OCI-LY1 (cell line): ENCODE results near the gene NUMBL.

Experiments used
- H2AFZ ChIP-seq: fragments of 200-600 bp; sonication (generic), shearing (Covaris generic); 2 replicates; pipeline ENCODE4 v1.6.0; 2014; ENCODE audit warnings: antibody characterized with exemption, mild to moderate bottlenecking, low read length
- H3F3A ChIP-seq: fragments of 200-600 bp; sonication (generic), shearing (Covaris generic); 2 replicates; pipeline ENCODE4 v1.6.0; 2014; ENCODE audit warnings: mild to moderate bottlenecking, antibody characterized with exemption, low read length, moderate library complexity; ENCODE audit not compliant: insufficient read depth
- H3K27ac ChIP-seq: fragments of 200-600 bp; sonication (generic); 2 replicates; pipeline ENCODE4 v1.5.1; 2014; ENCODE audit warnings: low read length, mixed run types, mild to moderate bottlenecking, low read depth; ENCODE audit not compliant: poor library complexity, severe bottlenecking
- H3K27me3 ChIP-seq: fragments of 200-600 bp; sonication (generic); 2 replicates; pipeline ENCODE4 v1.6.0; 2014; ENCODE audit warnings: antibody characterized with exemption, mild to moderate bottlenecking, low read length, moderate library complexity; ENCODE audit not compliant: insufficient read depth
- H3K36me3 ChIP-seq: fragments of 200-600 bp; sonication (generic); 2 replicates; pipeline ENCODE4 v1.6.1; 2014; ENCODE audit warnings: mild to moderate bottlenecking, antibody characterized with exemption, low read length, moderate library complexity, mixed read lengths; ENCODE audit not compliant: insufficient read depth
- H3K4me1 ChIP-seq: fragments of 200-600 bp; sonication (generic); 2 replicates; pipeline ENCODE4 v1.5.1; 2014; ENCODE audit warnings: mild to moderate bottlenecking, low read length, moderate library complexity; ENCODE audit not compliant: insufficient read depth, severe bottlenecking
- H3K4me2 ChIP-seq: fragments of 200-600 bp; sonication (generic), shearing (Covaris generic); 2 replicates; pipeline ENCODE4 v1.6.1; 2014; ENCODE audit warnings: low read length
- H3K4me3 ChIP-seq: fragments of 200-600 bp; sonication (generic); 2 replicates; pipeline ENCODE4 v1.5.1; 2014; ENCODE audit warnings: low read length, low read depth, mild to moderate bottlenecking, mixed read lengths; ENCODE audit not compliant: poor library complexity, severe bottlenecking
- H3K79me2 ChIP-seq: fragments of 200-600 bp; shearing (Covaris generic); 2 replicates; pipeline ENCODE4 v1.6.1; 2016; ENCODE audit warnings: mixed run types, low read length, mixed read lengths; ENCODE audit not compliant: insufficient read depth
- H3K9ac ChIP-seq: fragments of 200-600 bp; sonication (generic), shearing (Covaris generic); 2 replicates; pipeline ENCODE4 v1.6.1; 2014; ENCODE audit warnings: mild to moderate bottlenecking, low read length, mixed read lengths
- H3K9me2 ChIP-seq: fragments of 200-600 bp; sonication (generic), shearing (Covaris generic); 2 replicates; pipeline ENCODE4 v1.6.1; 2014; ENCODE audit warnings: low read depth, mild to moderate bottlenecking, low read length, mixed read lengths
- H3K9me3 ChIP-seq: fragments of 200-600 bp; shearing (Covaris generic); 2 replicates; pipeline ENCODE4 v1.6.1; 2014; ENCODE audit warnings: low read length, mixed read lengths
- H4K20me1 ChIP-seq: fragments of 200-600 bp; sonication (generic), shearing (Covaris generic); 2 replicates; pipeline ENCODE4 v1.6.0; 2016; ENCODE audit warnings: mild to moderate bottlenecking, low read length; ENCODE audit not compliant: insufficient read depth
- CTCF ChIP-seq: fragments of 200-600 bp; sonication (generic), shearing (Covaris generic); IDR thresholded peaks from 2 replicates; pipeline ENCODE4 v1.5.1; 2017; ENCODE audit warnings: mild to moderate bottlenecking, antibody characterized with exemption, low read length, moderate library complexity, mixed read lengths
- EZH2 ChIP-seq: fragments of 200-600 bp; sonication (generic), shearing (Covaris generic); IDR thresholded peaks from 2 replicates; pipeline ENCODE4 v1.8.0; 2017; ENCODE audit warnings: borderline replicate concordance, mixed run types, mild to moderate bottlenecking, antibody characterized with exemption, low read length, moderate library complexity, mixed read lengths

The NUMBL gene

GRCh38 chr19:40623403-40624251 lies 66.8 kb downstream of the NUMBL start:
- Histone ChIP-seq H3K9ac (no peak overlapping the region), H3K4me2 (no peak overlapping the region), H3K4me1 (no peaks in the 10 kb centered on the region)

GRCh38 chr19:40622773-40623075 lies 67.7 kb downstream of the NUMBL start:
- no peaks in the 10 kb centered on the region for H3K79me2 ChIP-seq

More at GRCh38 chr19:40623403-40624251, 66.8 kb downstream of the NUMBL start:
- Histone ChIP-seq H3K27me3 (no peaks in the 10 kb centered on the region), H3K27ac (no peak overlapping the region), H3K4me3 (no peak overlapping the region), H3K9me2 (no peaks in the 10 kb centered on the region), H3F3A (no peaks in the 10 kb centered on the region), H3K79me2 (no peaks in the 10 kb centered on the region), H3K9me3 (no peaks in the 10 kb centered on the region), H2AFZ (no peak overlapping the region), H3K36me3 (peaks cover 65% of the 10 kb centered on the region), H4K20me1 (no peaks in the 10 kb centered on the region)
- TF ChIP-seq EZH2 = no peak
- no peak for TF ChIP-seq CTCF

GRCh38 chr19:40621966-40622772 lies 68.3 kb downstream of the NUMBL start:
- no peak overlapping the region for H3K4me2 ChIP-seq
- no peaks in the 10 kb centered on the region for H3K9me2 ChIP-seq
- H3K27ac ChIP-seq = no peak overlapping the region
- H3K9ac ChIP-seq = no peak overlapping the region
- no peaks in the 10 kb centered on the region for H3K9me3 ChIP-seq
- no peak overlapping the region for H3K4me3 ChIP-seq
- H3K36me3 ChIP-seq = peaks cover 73% of the 10 kb centered on the region
- no peaks in the 10 kb centered on the region for H3K27me3 ChIP-seq
- TF ChIP-seq EZH2 (no peak), CTCF (no peak)
- no peak overlapping the region for H2AFZ ChIP-seq
- H3F3A ChIP-seq = no peaks in the 10 kb centered on the region
- H3K79me2 ChIP-seq = no peaks in the 10 kb centered on the region
- no peaks in the 10 kb centered on the region for H3K4me1 ChIP-seq
- no peaks in the 10 kb centered on the region for H4K20me1 ChIP-seq

More at GRCh38 chr19:40622773-40623075, 67.7 kb downstream of the NUMBL start:
- no peak overlapping the region for H3K9ac ChIP-seq
- H3K27ac ChIP-seq = no peak overlapping the region
- H3K4me2 ChIP-seq = no peak overlapping the region
- no peaks in the 10 kb centered on the region for H3F3A ChIP-seq
- no peak for TF ChIP-seq CTCF
- no peak for TF ChIP-seq EZH2
- no peak overlapping the region for H2AFZ ChIP-seq
- peaks cover 73% of the 10 kb centered on the region for H3K36me3 ChIP-seq
- H3K9me3 ChIP-seq = no peaks in the 10 kb centered on the region
- no peaks in the 10 kb centered on the region for H3K27me3 ChIP-seq
- no peaks in the 10 kb centered on the region for H3K9me2 ChIP-seq
- no peaks in the 10 kb centered on the region for H3K4me1 ChIP-seq
- no peaks in the 10 kb centered on the region for H4K20me1 ChIP-seq
- H3K4me3 ChIP-seq = no peak overlapping the region
